Hepatocyte (in vitro differentiated cells): ENCODE measurements around the gene ATP8A2.

Experiments
- CTCF ChIP-seq: fragments of 200-600 bp; sonication (generic); IDR thresholded peaks from 2 replicates; pipeline ENCODE4 v1.5.1; 2016; ENCODE audit warnings: antibody characterized with exemption, mild to moderate bottlenecking; ENCODE audit not compliant: poor library complexity
- EZH2 ChIP-seq: fragments of 200-600 bp; sonication (generic); IDR thresholded peaks from 2 replicates; pipeline ENCODE4 v1.6.1; 2016; ENCODE audit warnings: antibody characterized with exemption, mild to moderate bottlenecking, borderline replicate concordance

GRCh38 chr13:25872481-25873241 is 500.9 kb downstream of the ATP8A2 start:
- TF ChIP-seq CTCF (no peak), EZH2 (no peak)
